GM23248 (cell line): Measurements from ENCODE around the gene ISG15. TPM values are rescaled to one million over a fixed set of nuclear protein-coding genes. Genes with fewer than 3 reads are reported as not detected.

Experiments used
- DNase-seq: peaks from one replicate; pipeline ENCODE4 v3.0.0-alpha.2; 2015
- H2AFZ ChIP-seq: fragments of 200-600 bp; sonication (generic); 2 replicates; pipeline ENCODE4 v1.6.1; 2016; ENCODE audit warnings: antibody characterized with exemption
- H3F3A ChIP-seq: fragments of 200-600 bp; sonication (generic); 2 replicates; pipeline ENCODE4 v1.6.1; 2016; ENCODE audit warnings: mild to moderate bottlenecking, antibody characterized with exemption, mixed run types; ENCODE audit not compliant: insufficient read depth
- H3K27ac ChIP-seq: fragments of 200-600 bp; sonication (generic); 2 replicates; pipeline ENCODE4 v1.5.1; 2016; ENCODE audit warnings: mild to moderate bottlenecking
- H3K27me3 ChIP-seq: fragments of 200-600 bp; sonication (generic); replicated peaks from 2 replicates; pipeline ENCODE4 v1.6.1; 2016; ENCODE audit warnings: mild to moderate bottlenecking; ENCODE audit not compliant: insufficient read depth
- H3K36me3 ChIP-seq: fragments of 200-600 bp; sonication (generic); 2 replicates; pipeline ENCODE4 v1.6.1; 2016; ENCODE audit warnings: low read depth, mild to moderate bottlenecking
- H3K4me1 ChIP-seq: fragments of 200-600 bp; sonication (generic); 2 replicates; pipeline ENCODE4 v1.6.1; 2016; ENCODE audit warnings: mild to moderate bottlenecking; ENCODE audit not compliant: insufficient read depth
- H3K4me2 ChIP-seq: fragments of 200-600 bp; sonication (generic); one replicate; pipeline ENCODE4 v1.6.1; 2016; ENCODE audit warnings: mild to moderate bottlenecking; ENCODE audit not compliant: unreplicated experiment
- H3K4me3 ChIP-seq: fragments of 200-600 bp; sonication (generic); 2 replicates; pipeline ENCODE4 v1.5.1; 2016; ENCODE audit warnings: mild to moderate bottlenecking
- H3K79me2 ChIP-seq: fragments of 200-600 bp; sonication (generic); 2 replicates; pipeline ENCODE4 v1.6.1; 2016; ENCODE audit warnings: mild to moderate bottlenecking; ENCODE audit not compliant: insufficient read depth
- H3K9ac ChIP-seq: fragments of 200-600 bp; sonication (generic); 2 replicates; pipeline ENCODE4 v1.6.1; 2016; ENCODE audit warnings: mild to moderate bottlenecking
- H3K9me2 ChIP-seq: fragments of 200-600 bp; sonication (generic); 2 replicates; pipeline ENCODE4 v1.6.1; 2016; ENCODE audit warnings: mixed run types, mild to moderate bottlenecking, moderate library complexity; ENCODE audit not compliant: insufficient read depth
- H3K9me3 ChIP-seq: fragments of 200-600 bp; sonication (generic); one replicate; pipeline ENCODE4 v1.6.1; 2017; ENCODE audit warnings: low read depth
- H4K20me1 ChIP-seq: fragments of 200-600 bp; sonication (generic); 2 replicates; pipeline ENCODE4 v1.6.0; 2016; ENCODE audit not compliant: insufficient read depth
- EZH2 ChIP-seq: fragments of 200-600 bp; sonication (generic); IDR thresholded peaks from 2 replicates; pipeline ENCODE4 v1.6.1; 2018; ENCODE audit warnings: antibody characterized with exemption, mild to moderate bottlenecking; ENCODE audit not compliant: insufficient read depth, poor library complexity, severe bottlenecking
- EZH2phosphoT487 ChIP-seq: fragments of 200-600 bp; sonication (generic); IDR thresholded peaks from 2 replicates; pipeline ENCODE4 v1.6.1; 2018; ENCODE audit warnings: antibody characterized with exemption, moderate library complexity, mild to moderate bottlenecking, low read depth; ENCODE audit not compliant: insufficient read depth
- WGBS, 2 experiments: methylation state at CpG; one replicate each; pipeline ENCODE4 v1.1.6; 2015 to 2017; ENCODE audit warnings: low lambda C conversion rate in 2 of 2, low coverage in 1 of 2; ENCODE audit errors: missing lambda C conversion rate in 2 of 2; 5-methylcytosine and 5-hydroxymethylcytosine counted together
- in situ Hi-C: fragments of 300-500 bp; cut with MboI; formaldehyde crosslinking; loops from 2 replicates; pipeline ENCODE4 v1.15.0; 2020
- polyA plus RNA-seq: library from polyadenylated mRNA; unstranded; fragments of >200 nt; fragmentation: Nextera tagmentation; extraction: Ambion mirVana; gene quantifications from 2 replicates; pipeline ENCODE4 v1.2.1, GENCODE V29; 2016
- total RNA-seq: library from RNA; depleted of rRNA; stranded (reverse); fragments of >200 nt; shearing (Covaris generic); gene quantifications from 2 replicates; pipeline ENCODE4 v1.2.3, GENCODE V29; 2014

ISG15 gene
- total and polyA plus RNA-seq, 2 experiments from 2014 or later = 41.2 to 77.0 TPM

DNA sequence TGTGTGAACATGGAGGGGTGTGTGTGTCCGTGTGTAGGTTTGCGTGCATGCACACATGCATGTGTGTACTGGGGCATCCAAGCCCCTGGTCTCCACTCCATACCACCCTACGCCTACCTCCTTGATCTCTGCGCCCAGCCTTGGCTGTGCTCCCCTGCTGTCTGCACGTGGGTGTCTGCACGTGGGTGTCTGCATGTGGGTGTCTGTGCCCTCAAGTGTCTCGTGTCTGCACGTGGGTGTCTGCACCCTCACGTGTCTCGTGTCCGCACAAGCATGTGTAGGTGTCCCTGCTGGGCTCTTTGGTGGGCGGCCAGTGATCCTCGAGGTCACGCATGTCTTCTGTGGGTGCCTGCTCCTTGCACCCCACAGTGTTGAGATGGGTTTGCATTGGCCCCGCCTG lies 39.7 kb downstream of the ISG15 start:
- no peaks in the 10 kb centered on the region for H3K79me2 ChIP-seq
- no peaks in the 10 kb centered on the region for H3K4me1 ChIP-seq
- H2AFZ ChIP-seq = no peak overlapping the region
- H3K9me3 ChIP-seq = no peaks in the 10 kb centered on the region
- H3K27me3 ChIP-seq = 0 out of 2 replicates have a peak, but pooled peaks cover 1% of the 10 kb centered on the region
- no peak overlapping the region for H3K27ac ChIP-seq
- no peak overlapping the region for H3K4me2 ChIP-seq
- no peaks in the 10 kb centered on the region for H3K9me2 ChIP-seq
- no peak overlapping the region for H3K9ac ChIP-seq
- in situ Hi-C loops = no loop called here
- no peaks in the 10 kb centered on the region for H3F3A ChIP-seq
- H4K20me1 ChIP-seq = no peaks in the 10 kb centered on the region
- no peak for DNase-seq
- TF ChIP-seq EZH2 = no peak
- no peak for TF ChIP-seq EZH2phosphoT487
- H3K4me3 ChIP-seq = no peak overlapping the region
- H3K36me3 ChIP-seq = no peaks in the 10 kb centered on the region
- WGBS, 2 experiments = 94 to 96% methylated on average over 9 to 15 of the region's 15 CpGs

DNA sequence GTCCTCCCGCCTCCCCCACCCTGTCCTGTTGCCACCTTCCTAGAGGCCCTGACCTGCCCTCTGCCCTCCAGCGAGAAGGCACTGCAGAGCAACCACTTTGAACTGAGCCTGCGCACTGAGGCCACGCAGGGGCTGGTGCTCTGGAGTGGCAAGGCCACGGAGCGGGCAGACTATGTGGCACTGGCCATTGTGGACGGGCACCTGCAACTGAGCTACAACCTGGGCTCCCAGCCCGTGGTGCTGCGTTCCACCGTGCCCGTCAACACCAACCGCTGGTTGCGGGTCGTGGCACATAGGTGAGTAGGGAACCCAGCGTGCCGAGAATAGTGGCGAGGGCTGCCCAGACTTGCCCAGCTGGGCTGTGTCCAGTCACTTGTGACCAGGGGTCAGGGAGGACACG lies 40.4 kb downstream of the ISG15 start:
- Histone ChIP-seq H3K4me2 (no peak overlapping the region), H3F3A (no peaks in the 10 kb centered on the region), H3K4me1 (no peaks in the 10 kb centered on the region), H3K9ac (no peak overlapping the region), H3K27me3 (0 out of 2 replicates have a peak, but pooled peaks cover 3% of the 10 kb centered on the region), H3K27ac (no peak overlapping the region), H4K20me1 (no peaks in the 10 kb centered on the region), H3K9me2 (no peaks in the 10 kb centered on the region), H2AFZ (no peak overlapping the region), H3K4me3 (no peak overlapping the region), H3K9me3 (no peaks in the 10 kb centered on the region), H3K36me3 (no peaks in the 10 kb centered on the region), H3K79me2 (no peaks in the 10 kb centered on the region)
- WGBS, 2 experiments = 93 to 95% methylated on average over 16 to 18 of the region's 18 CpGs
- TF ChIP-seq EZH2 = no peak
- TF ChIP-seq EZH2phosphoT487 = no peak
- no peak for DNase-seq
- in situ Hi-C loops = no loop called here

DNA sequence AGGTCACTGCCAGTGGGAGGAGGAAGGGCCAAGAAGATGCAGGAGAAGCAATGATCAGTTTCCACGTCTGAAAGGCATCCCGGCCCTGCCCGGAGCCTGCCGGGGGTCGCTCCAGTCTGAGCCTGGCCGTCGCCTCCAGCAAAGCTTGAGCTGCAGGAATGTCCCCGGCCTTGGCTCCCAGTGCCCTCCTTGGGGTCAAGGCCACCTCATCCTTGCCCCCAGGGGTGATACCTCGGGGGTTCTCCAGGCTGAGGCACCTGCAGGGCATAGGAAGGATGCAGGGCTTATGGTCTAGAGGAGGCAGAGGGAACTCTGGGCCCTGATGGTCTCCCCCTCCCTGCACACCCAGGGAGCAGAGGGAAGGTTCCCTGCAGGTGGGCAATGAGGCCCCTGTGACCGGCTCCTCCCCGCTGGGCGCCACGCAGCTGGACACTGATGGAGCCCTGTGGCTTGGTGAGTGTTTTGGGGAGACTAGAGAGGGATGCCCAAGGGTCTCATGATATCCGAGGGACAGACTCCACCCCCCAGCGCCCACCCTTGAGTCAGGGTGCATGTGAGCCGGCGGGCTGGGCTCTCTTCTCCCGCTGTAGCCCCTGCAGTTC lies 40.9 kb downstream of the ISG15 start:
- TF ChIP-seq EZH2 (no peak), EZH2phosphoT487 (no peak)

DNA sequence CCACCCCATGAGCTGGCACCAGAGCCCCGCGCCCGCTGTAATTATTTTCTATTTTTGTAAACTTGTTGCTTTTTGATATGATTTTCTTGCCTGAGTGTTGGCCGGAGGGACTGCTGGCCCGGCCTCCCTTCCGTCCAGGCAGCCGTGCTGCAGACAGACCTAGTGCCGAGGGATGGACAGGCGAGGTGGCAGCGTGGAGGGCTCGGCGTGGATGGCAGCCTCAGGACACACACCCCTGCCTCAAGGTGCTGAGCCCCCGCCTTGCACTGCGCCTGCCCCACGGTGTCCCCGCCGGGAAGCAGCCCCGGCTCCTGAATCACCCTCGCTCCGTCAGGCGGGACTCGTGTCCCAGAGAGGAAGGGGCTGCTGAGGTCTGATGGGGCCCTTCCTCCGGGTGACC lies 41.7 kb downstream of the ISG15 start:
- WGBS, 2 experiments = 90 to 91% methylated on average over 22 to 23 of the region's 23 CpGs
- Histone ChIP-seq H4K20me1 (no peaks in the 10 kb centered on the region), H3K4me3 (no peak overlapping the region), H3K4me2 (no peak overlapping the region), H3K36me3 (no peaks in the 10 kb centered on the region), H3K9me2 (no peaks in the 10 kb centered on the region), H3K27ac (no peak overlapping the region), H3K4me1 (no peaks in the 10 kb centered on the region), H3K79me2 (no peaks in the 10 kb centered on the region), H3K9me3 (no peaks in the 10 kb centered on the region), H3K9ac (no peak overlapping the region), H3K27me3 (peaks cover 6% of the 10 kb centered on the region), H2AFZ (no peak overlapping the region), H3F3A (no peaks in the 10 kb centered on the region)
- no peak for TF ChIP-seq EZH2phosphoT487
- no peak for TF ChIP-seq EZH2
- DNase-seq = no peak
- in situ Hi-C loops = no loop called here

More for the DNA sequence above, 40.9 kb downstream of the ISG15 start:
- H3K9me2 ChIP-seq = no peaks in the 10 kb centered on the region
- in situ Hi-C loops = no loop called here
- no peaks in the 10 kb centered on the region for H3K9me3 ChIP-seq
- no peak overlapping the region for H3K4me2 ChIP-seq
- no peaks in the 10 kb centered on the region for H3F3A ChIP-seq
- H3K4me1 ChIP-seq = no peaks in the 10 kb centered on the region
- no peak overlapping the region for H2AFZ ChIP-seq
- WGBS, 2 experiments = 95 to 98% methylated on average over 18 of the region's 18 CpGs
- H3K9ac ChIP-seq = no peak overlapping the region
- no peak overlapping the region for H3K27ac ChIP-seq
- H3K79me2 ChIP-seq = no peaks in the 10 kb centered on the region
- DNase-seq = no peak
- no peaks in the 10 kb centered on the region for H4K20me1 ChIP-seq
- H3K4me3 ChIP-seq = no peak overlapping the region
- H3K27me3 ChIP-seq = 0 out of 2 replicates have a peak, but pooled peaks cover 3% of the 10 kb centered on the region
- no peaks in the 10 kb centered on the region for H3K36me3 ChIP-seq
